Stimulated activated CD4-positive, alpha-beta T cell treated with anti-CD3 and anti-CD28 coated beads, Interleukin-1b, Interleukin-23, amount 100 ng/mL, for 24 hours (primary cell): ENCODE measurements around the gene TRIM17.

Experiments used
- DNase-seq, 4 experiments: peaks; one replicate each; pipeline ENCODE4 v3.0.0-alpha.2; 2020; ENCODE audit warnings: low read depth in 4 of 4, low spot score in 1 of 4

Gene TRIM17

DNA sequence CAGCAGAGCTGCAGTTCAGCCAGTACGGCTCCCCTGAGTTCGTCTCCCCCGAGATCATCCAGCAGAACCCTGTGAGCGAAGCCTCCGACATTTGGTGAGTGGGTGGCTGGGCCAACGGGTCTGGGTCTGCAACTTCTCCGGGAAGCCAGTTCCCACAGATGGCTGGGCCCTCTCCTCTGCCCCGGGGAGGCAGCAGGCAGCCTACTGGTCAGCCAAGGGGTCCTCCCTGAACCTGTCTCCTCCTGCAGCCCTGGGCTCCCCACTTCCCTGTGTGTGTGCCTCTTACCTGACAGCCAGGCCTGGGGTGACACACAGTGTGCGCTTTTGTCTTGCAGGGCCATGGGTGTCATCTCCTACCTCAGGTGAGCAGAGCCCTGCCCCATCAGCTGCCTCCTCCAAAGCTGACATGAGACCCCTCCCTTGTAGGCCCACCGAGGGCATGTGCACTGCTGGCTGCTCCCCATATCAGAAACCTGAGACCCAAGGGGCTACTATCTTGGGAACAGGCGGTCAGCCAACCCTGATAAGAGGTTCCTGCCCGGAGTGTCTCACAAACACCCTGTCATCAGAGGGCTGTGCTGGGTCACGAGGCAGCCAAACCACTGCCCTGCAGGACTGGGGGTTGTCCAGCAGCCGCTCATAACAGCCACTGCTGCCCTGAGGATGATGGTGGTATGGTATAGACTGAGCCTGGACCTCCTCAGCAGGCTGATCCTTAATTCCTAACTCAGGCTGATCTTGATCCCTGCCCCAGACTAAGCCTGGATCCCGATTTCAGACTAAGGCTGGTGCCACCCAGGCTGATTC is 47.7 kb downstream of the TRIM17 start:
- DNase-seq: no peak

DNA sequence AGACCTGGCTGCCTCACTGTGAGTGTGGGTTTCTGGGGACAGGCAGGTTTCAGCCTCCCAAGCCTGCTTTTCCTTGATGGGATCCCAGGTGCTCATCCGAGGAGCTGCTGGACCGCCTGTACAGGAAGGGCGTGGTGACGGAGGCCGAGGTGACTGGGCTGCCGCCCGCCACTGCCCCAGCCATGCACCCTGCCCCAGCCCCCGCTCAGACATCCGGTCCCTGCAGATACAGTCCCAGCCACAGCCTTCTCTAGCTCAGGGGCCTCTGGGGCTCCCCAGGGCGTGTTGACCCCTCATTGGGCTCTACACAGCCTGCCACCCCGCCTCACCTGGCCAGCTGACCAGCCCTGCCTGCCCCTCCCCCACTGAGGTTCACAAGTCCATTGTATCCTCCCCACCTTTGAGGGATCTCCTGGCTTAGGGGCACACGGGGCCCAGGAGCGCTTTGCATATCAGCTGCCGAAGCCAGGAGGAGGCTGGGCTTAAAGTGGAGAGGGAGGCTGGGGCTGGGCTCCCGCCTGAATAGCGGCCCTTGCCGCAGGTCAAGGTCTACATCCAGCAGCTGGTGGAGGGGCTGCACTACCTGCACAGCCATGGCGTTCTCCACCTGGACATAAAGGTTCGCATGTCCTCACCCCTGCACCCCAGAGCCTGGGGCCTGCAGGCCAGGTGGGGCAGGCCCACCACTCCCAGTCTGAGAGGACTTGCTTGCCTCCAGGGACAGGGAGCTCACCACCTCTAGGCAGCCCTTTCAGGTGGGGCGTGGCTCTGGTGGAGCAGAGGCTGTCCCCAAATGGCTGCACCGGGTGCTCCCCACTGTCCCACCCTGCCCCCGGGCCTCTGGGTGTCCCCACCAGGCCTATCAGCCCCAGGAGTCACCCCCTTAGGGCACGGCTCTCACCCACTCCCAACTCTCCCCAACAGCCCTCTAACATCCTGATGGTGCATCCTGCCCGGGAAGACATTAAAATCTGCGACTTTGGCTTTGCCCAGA is 48.6 kb downstream of the TRIM17 start:
- DNase-seq: no peak

DNA sequence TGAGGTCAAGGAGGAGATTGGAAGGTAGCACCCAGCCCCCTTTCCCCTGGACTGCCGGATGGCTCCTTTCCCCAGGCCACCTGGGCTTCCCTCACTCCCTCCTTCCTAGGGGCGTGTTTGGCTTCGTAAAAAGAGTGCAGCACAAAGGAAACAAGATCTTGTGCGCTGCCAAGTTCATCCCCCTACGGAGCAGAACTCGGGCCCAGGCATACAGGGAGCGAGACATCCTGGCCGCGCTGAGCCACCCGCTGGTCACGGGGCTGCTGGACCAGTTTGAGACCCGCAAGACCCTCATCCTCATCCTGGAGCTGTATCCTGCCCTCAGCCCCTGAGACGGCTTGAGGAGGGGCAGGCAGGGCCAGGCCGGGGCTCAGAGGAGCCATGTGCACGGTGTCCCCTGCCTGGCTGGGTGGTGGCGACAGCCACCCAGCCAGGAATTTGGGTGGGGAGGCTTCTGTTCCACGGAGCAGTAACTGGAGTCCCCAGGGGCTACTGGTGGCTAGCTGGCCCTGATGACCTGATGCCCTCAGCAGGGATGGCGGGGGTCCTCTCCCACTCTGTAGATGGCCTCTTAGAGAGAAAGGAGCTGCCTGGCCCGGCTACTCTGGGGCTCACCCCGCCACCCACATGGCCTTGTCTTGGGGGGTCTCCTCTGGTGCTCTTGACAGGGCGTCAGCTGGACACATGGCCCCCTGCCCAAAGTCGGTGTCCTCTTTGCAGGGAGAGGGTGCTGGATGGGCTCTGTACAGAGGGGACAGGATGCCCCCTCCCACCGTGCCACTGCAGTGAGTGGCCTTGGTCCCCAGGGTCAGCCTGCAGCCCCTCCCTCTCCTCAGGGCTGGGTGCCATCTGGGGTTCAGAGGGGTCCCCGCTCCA is 49.6 kb downstream of the TRIM17 start:
- DNase-seq: no peak

DNA sequence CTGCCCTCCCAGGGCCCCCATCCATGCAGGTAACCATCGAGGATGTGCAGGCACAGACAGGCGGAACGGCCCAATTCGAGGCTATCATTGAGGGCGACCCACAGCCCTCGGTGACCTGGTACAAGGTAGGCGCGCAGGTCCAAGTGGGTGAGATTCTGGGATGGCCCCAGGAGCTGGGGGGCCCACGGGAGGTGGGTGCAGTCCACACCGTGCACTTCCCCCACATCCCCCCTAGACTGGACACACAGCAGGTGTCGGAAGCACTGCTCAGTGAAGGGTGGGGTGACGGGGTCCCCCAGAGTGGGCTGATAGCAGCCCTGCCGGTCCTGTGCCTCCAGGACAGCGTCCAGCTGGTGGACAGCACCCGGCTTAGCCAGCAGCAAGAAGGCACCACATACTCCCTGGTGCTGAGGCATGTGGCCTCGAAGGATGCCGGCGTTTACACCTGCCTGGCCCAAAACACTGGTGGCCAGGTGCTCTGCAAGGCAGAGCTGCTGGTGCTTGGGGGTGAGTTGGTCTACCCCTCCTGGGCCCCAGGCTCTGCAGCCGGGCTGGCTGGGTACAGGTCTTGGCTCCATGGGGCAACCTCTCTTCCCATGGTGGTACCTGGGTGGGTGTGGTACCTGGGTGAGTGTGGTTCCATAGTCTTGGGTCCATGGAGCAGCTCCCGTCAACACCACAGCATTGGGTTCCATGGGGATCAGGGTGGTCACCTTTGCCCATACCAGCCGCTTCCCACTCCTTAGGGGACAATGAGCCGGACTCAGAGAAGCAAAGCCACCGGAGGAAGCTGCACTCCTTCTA is 50.4 kb downstream of the TRIM17 start:
- no peak for DNase-seq

DNA sequence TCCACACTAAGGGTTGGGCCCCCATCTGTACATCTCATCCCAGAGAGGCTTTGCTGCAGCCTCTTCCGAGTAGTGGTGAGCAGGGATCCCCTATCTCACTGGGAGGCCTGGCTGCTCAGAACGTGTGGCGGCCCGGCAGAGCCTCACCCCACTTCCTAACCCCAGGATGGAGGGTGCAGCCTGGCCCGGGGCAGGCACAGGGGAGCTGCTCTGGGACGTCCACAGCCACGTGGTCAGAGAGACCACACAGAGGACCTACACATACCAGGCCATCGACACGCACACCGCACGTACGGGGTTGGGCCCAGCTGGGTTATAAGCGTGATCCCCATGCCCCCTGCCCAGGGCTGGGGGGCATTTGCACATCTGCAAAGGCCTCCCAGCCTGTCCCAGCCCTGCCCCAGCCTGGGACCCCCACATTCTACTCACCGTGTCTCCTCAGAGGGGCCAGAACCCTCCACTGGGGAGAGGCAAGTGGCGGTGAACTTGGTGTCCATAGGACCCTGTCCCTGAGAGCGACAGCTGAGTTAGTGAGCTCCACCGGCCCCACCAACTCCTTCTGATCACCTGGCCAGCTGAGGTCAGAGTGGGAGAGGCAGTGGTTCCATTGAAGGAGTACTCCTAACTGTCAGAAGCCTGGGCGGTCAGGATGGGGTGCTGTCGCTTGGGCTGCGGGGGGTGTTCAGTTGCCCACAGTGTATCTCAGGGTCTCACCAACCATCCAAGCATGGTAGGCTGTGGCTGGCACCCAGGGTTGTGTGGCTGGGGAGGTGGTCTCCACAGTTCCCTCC is 51.2 kb downstream of the TRIM17 start:
- DNase-seq: no peak

DNA sequence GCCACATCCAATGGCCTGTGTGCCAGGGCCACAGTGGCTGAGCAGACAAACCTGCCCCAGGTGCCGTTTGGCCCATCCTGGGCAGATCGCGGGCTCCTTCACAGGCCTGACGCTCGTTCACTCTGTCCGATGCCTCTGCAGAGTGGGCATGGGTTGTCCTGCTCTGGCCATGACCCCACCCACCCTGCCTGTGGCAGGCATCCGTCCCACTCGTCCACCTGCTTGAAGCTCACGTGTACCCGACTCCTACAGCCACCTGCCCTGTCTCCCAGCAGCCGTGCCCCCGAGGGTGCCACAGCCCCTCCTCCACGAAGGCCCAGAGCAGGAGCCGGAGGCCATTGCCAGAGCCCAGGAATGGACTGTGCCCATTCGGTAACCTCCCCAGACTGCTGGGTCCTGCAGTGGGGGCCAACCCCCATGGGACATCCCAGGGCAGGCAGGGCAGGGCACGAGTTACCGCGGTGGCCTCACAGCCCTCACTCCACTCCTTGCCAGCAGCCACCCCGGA is 51.9 kb downstream of the TRIM17 start:
- no peak for DNase-seq

DNA sequence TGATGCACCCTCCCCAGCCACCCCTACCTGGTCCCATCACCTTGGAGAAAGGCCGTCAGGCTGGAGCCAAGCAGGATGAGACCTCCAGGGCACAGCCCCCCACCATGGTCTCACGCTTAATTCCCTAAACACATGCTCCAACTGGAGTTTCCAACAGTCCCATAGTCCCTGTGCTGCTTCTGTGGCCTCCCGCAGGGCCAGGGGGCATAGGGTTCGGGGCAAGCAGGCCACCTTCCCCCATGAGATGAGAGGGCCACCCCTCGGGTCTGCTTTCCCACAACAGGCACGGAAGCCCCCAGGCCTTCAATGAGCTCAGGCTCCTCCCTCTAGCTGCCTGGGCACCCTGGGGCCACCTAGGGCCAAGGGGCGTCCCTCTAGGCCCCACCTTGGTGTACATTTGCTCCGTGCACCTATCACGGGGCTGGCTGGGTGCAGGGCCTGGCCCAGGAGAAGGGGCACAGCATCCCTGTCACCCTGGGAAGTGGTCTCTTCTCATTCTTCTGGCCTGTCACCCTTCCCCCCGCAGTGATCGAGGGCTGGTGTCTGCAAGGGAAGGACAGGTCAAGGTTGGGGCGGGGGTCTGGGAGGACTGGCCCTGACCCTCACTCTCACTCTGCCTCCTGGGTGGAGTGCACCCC is 52.5 kb downstream of the TRIM17 start:
- no peak for DNase-seq

DNA sequence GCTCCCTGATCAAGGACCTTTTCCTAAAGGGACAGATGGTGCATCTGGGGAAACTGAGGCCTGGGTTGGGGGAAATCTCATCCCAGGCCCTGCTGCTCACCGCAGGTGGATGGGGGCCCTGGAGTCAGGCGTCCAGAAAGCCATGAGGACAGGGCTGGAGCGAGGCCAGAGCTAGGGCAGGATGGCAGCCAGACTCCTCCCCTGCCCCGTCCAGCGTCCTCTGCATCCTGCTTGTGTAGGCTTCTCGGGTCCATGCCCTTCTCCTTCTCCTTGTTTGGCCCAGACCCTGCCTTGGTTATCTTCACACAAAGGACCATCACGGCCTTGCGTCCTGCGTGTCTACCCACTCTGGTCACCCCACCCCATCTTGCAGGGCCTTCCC is 53.0 kb downstream of the TRIM17 start:
- DNase-seq: no peak

DNA sequence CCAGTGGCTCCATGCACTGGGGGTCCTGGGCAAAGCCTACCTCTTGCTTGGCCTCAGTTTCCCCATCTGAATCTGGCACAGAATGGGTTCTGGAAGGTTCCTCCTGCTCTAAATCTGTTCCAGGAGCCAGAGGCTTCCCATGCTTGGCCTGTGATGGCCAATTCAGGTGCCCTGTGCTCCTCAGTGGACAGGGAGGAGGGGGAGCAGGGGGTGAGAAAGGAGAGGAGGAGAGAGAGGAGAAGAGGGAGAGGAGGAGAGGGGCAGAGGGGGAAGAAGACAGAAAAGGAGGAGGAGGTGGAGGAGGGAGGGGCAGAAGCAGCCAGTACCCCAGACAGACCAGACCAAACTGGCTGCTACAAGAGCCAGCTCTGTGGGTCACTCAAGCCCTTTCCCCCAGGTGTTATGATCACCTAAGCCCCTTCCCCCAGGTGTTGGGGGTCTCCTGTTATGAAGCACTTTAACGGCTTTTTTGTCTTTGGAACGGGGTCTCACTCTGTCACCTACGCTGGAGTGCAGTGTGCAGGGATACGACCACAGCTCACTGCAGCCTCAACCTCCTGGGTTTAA is 53.7 kb downstream of the TRIM17 start:
- no peak for DNase-seq

DNA sequence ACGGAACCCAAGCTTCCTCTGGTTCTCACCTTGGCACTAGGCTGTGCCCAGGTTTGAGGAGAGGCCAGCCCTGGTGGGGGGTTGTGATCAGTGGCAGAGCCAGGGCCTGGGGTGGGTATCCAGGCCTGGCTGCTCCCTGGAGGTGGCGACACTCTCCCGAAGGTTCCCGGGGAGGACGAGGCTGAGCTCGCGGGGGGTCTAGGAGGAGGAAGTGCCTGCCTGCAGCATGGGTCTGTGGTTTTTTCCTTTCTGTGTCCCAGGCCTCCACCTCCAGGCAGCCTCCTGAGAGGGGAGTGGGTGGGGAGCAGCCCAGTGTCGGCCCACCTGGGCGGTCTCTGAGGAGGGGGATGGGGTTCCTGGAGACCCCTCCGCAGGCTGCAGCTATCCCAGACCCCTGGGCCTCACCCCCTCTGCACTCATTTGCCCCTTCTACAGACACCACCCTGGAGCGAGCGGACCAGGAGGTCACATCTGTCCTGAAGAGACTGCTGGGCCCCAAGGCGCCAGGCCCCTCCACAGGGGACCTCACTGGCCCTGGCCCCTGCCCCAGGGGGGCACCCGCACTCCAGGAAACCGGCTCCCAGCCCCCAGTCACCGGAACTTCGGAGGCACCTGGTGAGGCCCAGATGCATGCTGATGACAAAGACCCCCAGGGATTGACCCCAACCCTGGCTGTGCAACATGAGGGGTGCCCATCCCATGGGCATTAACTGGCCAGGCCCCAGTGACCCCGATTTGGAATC is 54.3 kb downstream of the TRIM17 start:
- DNase-seq: no peak

DNA sequence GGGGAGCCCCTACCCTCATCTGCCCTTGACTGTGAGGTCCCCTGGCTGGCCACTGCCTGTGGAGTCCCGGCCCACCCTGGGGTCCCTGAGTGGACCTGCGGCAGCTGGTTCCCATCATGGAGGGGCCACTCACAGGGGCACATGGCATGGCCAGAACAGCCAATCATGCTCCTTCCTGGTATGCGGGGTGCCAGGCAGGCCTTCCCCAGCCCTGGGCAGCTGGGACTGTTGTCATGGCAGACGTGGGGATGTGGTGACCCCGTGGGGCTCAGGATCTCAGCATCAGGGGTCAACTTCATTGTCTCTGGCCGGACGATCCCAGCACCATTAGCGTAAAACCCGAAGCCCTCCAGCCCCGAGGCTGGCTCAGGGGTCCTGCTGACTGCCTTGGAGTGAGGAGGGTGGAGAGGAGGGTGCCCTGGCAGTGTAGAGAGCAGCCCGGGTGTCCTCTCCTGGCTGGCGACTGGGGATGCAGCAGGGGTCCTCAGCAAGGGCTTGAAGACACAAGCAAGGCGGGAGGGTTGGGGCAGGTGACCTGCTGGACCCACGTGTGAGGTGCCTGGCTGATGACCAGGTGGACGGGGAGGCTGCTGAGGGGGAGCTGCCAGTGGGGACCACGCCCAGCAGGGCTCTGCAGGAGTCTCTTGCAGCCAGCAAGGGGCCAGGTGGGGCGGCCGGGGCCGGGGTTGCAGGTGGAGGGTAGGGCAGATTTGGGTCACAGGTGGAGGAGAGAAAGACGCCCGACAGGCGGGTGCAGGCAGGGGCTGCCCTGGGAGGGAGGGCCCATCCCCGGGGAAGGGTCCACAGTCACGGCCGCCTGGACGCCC is 55.1 kb downstream of the TRIM17 start:
- DNase-seq: no peak

DNA sequence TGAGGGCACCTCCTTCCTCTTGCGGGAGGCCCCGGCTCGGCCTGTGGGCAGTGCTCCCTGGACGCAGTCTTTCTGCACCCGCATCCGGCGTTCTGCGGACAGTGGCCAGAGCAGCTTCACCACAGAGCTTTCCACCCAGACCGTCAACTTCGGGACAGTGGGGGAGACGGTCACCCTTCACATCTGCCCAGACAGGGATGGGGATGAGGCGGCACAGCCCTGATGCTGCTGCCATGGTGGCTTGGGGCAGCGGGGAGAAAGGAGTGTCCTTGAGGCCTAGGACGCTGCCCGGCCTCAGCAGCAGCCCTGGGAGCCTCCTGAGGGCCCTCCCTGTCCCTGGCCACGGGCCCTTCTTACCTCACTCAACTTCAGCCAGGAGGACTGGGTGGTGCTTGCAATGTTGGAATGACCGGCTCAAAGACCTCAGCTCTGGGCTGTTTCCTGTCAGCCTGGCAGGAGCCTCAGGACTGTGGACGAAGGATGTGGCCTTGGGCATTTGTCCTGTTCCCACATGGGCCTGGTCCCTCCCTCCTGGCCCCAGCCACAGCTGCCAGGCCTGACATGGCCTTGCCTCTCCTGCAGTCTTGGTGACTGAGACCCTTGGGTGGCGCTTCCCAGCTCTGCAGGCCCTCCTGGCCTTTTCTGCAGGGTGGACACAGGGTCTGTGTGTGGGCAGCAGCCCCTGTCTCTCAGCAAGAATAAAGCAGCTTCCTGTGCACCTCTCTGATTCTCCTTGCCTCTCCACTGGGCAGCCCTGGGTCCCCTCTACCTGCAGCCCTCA is 55.9 kb downstream of the TRIM17 start:
- DNase-seq: no peak

DNA sequence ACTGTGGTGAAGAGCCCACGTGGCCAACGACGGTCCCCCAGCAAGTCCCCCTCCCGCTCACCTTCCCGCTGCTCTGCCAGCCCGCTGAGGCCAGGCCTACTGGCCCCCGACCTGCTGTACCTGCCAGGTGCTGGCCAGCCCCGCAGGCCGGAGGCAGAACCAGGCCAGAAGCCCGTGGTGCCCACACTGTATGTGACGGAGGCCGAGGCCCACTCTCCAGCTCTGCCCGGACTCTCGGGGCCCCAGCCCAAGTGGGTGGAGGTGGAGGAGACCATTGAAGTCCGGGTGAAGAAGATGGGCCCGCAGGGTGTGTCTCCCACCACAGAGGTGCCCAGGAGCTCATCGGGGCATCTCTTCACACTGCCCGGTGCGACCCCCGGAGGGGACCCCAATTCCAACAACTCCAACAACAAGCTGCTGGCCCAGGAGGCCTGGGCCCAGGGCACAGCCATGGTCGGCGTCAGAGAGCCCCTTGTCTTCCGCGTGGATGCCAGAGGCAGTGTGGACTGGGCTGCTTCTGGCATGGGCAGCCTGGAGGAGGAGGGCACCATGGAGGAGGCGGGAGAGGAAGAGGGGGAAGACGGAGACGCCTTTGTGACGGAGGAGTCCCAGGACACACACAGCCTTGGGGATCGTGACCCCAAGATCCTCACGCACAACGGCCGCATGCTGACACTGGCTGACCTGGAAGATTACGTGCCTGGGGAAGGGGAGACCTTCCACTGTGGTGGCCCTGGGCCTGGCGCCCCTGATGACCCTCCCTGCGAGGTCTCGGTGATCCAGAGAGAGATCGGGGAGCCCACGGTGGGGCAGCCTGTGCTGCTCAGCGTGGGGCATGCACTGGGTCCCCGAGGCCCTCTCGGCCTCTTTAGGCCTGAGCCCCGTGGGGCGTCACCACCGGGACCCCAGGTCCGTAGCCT is 56.8 kb downstream of the TRIM17 start:
- no peak for DNase-seq

DNA sequence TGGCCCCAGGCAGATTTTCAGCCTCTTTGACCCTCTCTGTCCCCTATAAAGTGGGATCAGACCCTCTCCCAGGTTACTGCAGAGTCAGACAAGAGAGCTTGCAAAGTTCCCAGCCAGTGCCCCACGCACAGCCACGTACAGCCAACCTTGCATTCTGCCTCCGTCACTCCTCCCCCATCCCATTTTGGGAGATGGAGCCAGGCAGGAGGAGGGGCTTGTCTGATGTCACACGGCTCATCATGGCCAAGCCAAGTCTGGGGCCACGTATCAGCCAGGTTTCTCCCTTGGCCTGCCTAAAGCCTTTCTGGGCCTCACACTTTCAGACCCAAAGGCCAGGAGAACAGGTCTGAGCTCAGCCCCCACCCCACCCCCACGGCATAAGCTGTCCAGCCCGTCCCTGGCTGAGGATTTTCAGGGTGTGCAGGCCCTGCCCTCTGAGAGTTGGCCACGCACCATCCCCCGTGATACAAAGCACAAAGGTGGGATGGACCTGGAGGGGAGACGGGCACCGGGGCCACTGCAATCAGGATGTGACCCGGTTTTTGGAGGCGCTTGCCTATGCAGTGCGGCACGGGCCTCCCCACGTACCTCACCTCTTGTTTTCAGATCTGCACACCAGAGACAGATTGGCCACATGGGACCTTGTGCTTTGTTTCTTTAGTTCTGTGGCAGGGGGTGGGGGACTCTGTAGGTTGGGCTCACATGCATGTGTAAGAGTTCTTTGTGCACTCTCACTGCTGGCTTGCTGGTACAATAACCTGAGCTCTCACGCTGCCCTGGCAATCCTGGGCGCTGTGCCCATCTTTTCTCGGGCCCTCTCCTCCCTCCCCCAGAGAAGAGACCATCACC is 57.7 kb downstream of the TRIM17 start:
- DNase-seq: no peak
